K562 (cell line): ENCODE data around the gene ZNHIT3. TPM values are rescaled to one million over a fixed set of nuclear protein-coding genes. Genes with fewer than 3 reads are reported as not detected.

Source experiments
- ATAC-seq: fragments of 200-7000 bp; cut with Tn5 transposase; 3 replicates; pipeline ENCODE4 v1.9.1; 2020; ENCODE audit warnings: moderate library complexity
- BruUV-seq: library from RNA; stranded (reverse); fragments of 400-500 nt; replicated peaks from 2 replicates; lab custom pipeline; 2021; lab: Mats Ljungman, UMichigan
- CTCF ChIA-PET: fragments of 300-600 bp; formaldehyde crosslinking; extraction: SDS; loops from one replicate; lab custom pipeline; 2021; ENCODE audit warnings: low intra/inter-chr PET ratio; lab: Yijun Ruan, JAX
- POLR2A ChIA-PET: fragments of 300-600, 350-650 bp; sonication (Branson Sonifier 250); formaldehyde crosslinking; extraction: SDS; loops from one replicate; lab custom pipeline; 2021; ENCODE audit warnings: antibody characterized with exemption, inconsistent platforms; lab: Yijun Ruan, JAX
- DNase-seq, 4 experiments: peaks; one replicate each; pipeline versions ENCODE4 v3.0.0 to v3.0.0-alpha.2; 2011 to 2018; ENCODE audit warnings: low spot score in 3 of 4, mixed read lengths in 3 of 4; ENCODE audit errors: extremely low read depth in 1 of 4
- FAIRE-seq: peaks from 2 replicates; lab custom pipeline; 2011; peaks lifted over from hg19 to GRCh38; lab: Jason Lieb, UNC
- H2AFZ ChIP-seq: 2 replicates; pipeline ENCODE4 v1.6.0; 2011; ENCODE audit warnings: low read depth, low read length, control low read depth, inconsistent platforms
- H3K27ac ChIP-seq: fragments of 200-600 bp; 3 replicates; pipeline ENCODE4 v1.8.0; 2011; ENCODE audit warnings: low read depth, mild to moderate bottlenecking, control low read depth, inconsistent platforms, low read length, moderate library complexity, mixed read lengths; ENCODE audit errors: extremely low read depth
- H3K27me3 ChIP-seq, 2 experiments: fragments of 300-600 bp in 1 of 2; 2 replicates in 1 of 2; 3 replicates in 1 of 2; pipeline versions ENCODE4 v1.6.0 to v1.8.0; 2011; ENCODE audit warnings: inconsistent platforms in 2 of 2, low read length in 2 of 2, mild to moderate bottlenecking in 1 of 2, mixed read lengths in 1 of 2, moderate library complexity in 1 of 2; ENCODE audit not compliant: control insufficient read depth in 2 of 2, insufficient read depth in 2 of 2
- H3K36me3 ChIP-seq: fragments of 300-600 bp; 3 replicates; pipeline ENCODE4 v1.8.0; 2011; ENCODE audit warnings: mild to moderate bottlenecking, low read length, inconsistent platforms; ENCODE audit not compliant: control insufficient read depth, insufficient read depth
- H3K4me1 ChIP-seq, 2 experiments: fragments of 200-600 bp in 1 of 2; replicated peaks in 1 of 2; 2 replicates in 1 of 2; 3 replicates in 1 of 2; pipeline versions ENCODE4 v1.5.1 to v1.8.0; 2011; ENCODE audit warnings: inconsistent platforms in 2 of 2, low read length in 2 of 2, mild to moderate bottlenecking in 1 of 2, mixed read lengths in 1 of 2, moderate library complexity in 1 of 2; ENCODE audit not compliant: control insufficient read depth in 2 of 2, insufficient read depth in 2 of 2
- H3K4me2 ChIP-seq: 2 replicates; pipeline ENCODE4 v1.6.1; 2011; ENCODE audit warnings: low read length, control low read depth, inconsistent platforms, mixed read lengths; ENCODE audit not compliant: insufficient read depth
- H3K4me3 ChIP-seq: fragments of 200-600 bp; sonication (generic), shearing (Covaris generic); 2 replicates; pipeline ENCODE4 v1.5.1; 2016; ENCODE audit warnings: control low read depth, inconsistent platforms
- H3K79me2 ChIP-seq: fragments of 200-600 bp; 3 replicates; pipeline ENCODE4 v1.8.0; 2011; ENCODE audit warnings: low read length, inconsistent platforms; ENCODE audit not compliant: control insufficient read depth, insufficient read depth
- H3K9ac ChIP-seq, 2 experiments: 2 replicates each; pipeline versions ENCODE4 v1.6.0 to v1.6.1; 2011; ENCODE audit warnings: low read depth in 2 of 2, low read length in 2 of 2, control low read depth in 1 of 2, inconsistent platforms in 1 of 2, mild to moderate bottlenecking in 1 of 2, mixed read lengths in 1 of 2; ENCODE audit not compliant: insufficient read depth in 1 of 2
- H3K9me1 ChIP-seq: one replicate; pipeline ENCODE4 v1.6.0; 2011; ENCODE audit warnings: inconsistent platforms, mild to moderate bottlenecking, low read length, moderate library complexity; ENCODE audit not compliant: control insufficient read depth, insufficient read depth
- H3K9me3 ChIP-seq: replicated peaks from 2 replicates; pipeline ENCODE4 v1.5.1; 2011; ENCODE audit warnings: low read depth, low read length, inconsistent platforms; ENCODE audit not compliant: control insufficient read depth, insufficient read depth
- H4K20me1 ChIP-seq: replicated peaks from 2 replicates; pipeline ENCODE4 v1.6.1; 2011; ENCODE audit warnings: low read length, inconsistent platforms, mixed read lengths; ENCODE audit not compliant: control insufficient read depth, insufficient read depth
- FOXJ2 ChIP-seq: fragments of 200-800 bp; sonication (Bioruptor generic); IDR thresholded peaks from 2 replicates; pipeline ENCODE4 v1.6.1; 2016; ENCODE audit warnings: missing genetic modification characterization, missing compliant biosample characterization
- GABPB1 ChIP-seq: sonication (generic); formaldehyde crosslinking; IDR thresholded peaks from 2 replicates; pipeline ENCODE4 v1.8.0; 2022; ENCODE audit warnings: mild to moderate bottlenecking, missing genetic modification reagents
- HSF4 ChIP-seq: fragments of 250-450 bp; sonication (Bioruptor Pico); IDR thresholded peaks from 2 replicates; pipeline ENCODE4 v2.1.2; 2022; ENCODE audit warnings: mild to moderate bottlenecking, moderate library complexity, borderline replicate concordance
- RBM22 ChIP-seq: fragments of 200-400 bp; formaldehyde crosslinking; IDR thresholded peaks from 2 replicates; pipeline ENCODE4 v1.6.1; 2018; ENCODE audit warnings: low read length, low read depth; ENCODE audit not compliant: poor library complexity, severe bottlenecking
- RFX7 ChIP-seq: fragments of 250-450 bp; sonication (Bioruptor Pico); IDR thresholded peaks from 2 replicates; pipeline ENCODE4 v1.5.1; 2021; ENCODE audit warnings: mild to moderate bottlenecking
- SETDB1 ChIP-seq: IDR thresholded peaks from one replicate; pipeline ENCODE4 v1.6.1; 2012; ENCODE audit warnings: low read length, control low read depth, inconsistent platforms
- SREBF1 ChIP-seq: fragments of 150-350 bp; IDR thresholded peaks from 2 replicates; pipeline ENCODE4 v1.6.1; 2014; ENCODE audit warnings: antibody characterized with exemption, low read depth, low read length, borderline replicate concordance
- TEAD4 ChIP-seq, 2 experiments: sonication (generic) in 1 of 2; formaldehyde crosslinking in 1 of 2; IDR thresholded peaks; 2 replicates each; pipeline versions ENCODE4 v1.6.1 to v1.8.0; 2012 to 2022; ENCODE audit warnings: borderline replicate concordance in 1 of 2, inconsistent platforms in 1 of 2, low read length in 1 of 2, mild to moderate bottlenecking in 1 of 2, missing genetic modification reagents in 1 of 2
- WHSC1 ChIP-seq: IDR thresholded peaks from one replicate; pipeline ENCODE4 v1.6.1; 2012; ENCODE audit warnings: low read length, control low read depth, inconsistent platforms
- ZFP91 ChIP-seq: sonication (generic); formaldehyde crosslinking; IDR thresholded peaks from 2 replicates; pipeline ENCODE4 v1.8.0; 2022; ENCODE audit warnings: mild to moderate bottlenecking, missing genetic modification reagents
- ZNF175 ChIP-seq: fragments of 200-800 bp; sonication (Bioruptor generic); IDR thresholded peaks from 2 replicates; pipeline ENCODE4 v1.6.1; 2016; ENCODE audit warnings: low read depth, mild to moderate bottlenecking, missing genetic modification characterization, missing compliant biosample characterization
- ZNF311 ChIP-seq: fragments of 250-450 bp; sonication (Bioruptor Pico); IDR thresholded peaks from 2 replicates; pipeline ENCODE4 v1.4.0; 2020; ENCODE audit warnings: mild to moderate bottlenecking, moderate library complexity
- ZNF586 ChIP-seq: fragments of 450-650 bp; formaldehyde crosslinking; conservative IDR thresholded peaks from 2 replicates; pipeline ENCODE4 v1.4.0; 2020; ENCODE audit warnings: mild to moderate bottlenecking, moderate library complexity
- ZNF589 ChIP-seq: fragments of 200-800 bp; sonication (Bioruptor generic); IDR thresholded peaks from 2 replicates; pipeline ENCODE4 v1.6.1; 2016; ENCODE audit warnings: low read depth, missing genetic modification characterization, missing compliant biosample characterization
- WGBS: fragments of 100-300 bp; shearing (Covaris generic); methylation state at CpG from one replicate; pipeline ENCODE4 v1.1.6; 2016; ENCODE audit warnings: low coverage, mixed read lengths; ENCODE audit not compliant: insufficient coverage; ENCODE audit errors: missing lambda C conversion rate; 5-methylcytosine and 5-hydroxymethylcytosine counted together
- in situ Hi-C: fragments of 300-500 bp; cut with MboI; formaldehyde crosslinking; loops from 4 replicates; pipeline ENCODE4 v1.15.0; 2018; ENCODE audit warnings: inconsistent platforms, mixed read lengths
- intact Hi-C: fragments of 100-400 bp; cut with micrococcal nuclease; formaldehyde crosslinking; loops from 2 replicates; pipeline ENCODE4 v1.14.2; 2022
- polyA plus RNA-seq, 8 experiments: library from polyadenylated mRNA; depleted of rRNA in 4 of 8; stranded (reverse) in 5 of 8; unstranded in 3 of 8; fragments of >200 nt; fragmentation: Nextera tagmentation in 2 of 8; fragmentation: Illumina TruSeq in 1 of 8; extraction: Ambion mirVana in 2 of 8; extraction: Trizol in 1 of 8; gene quantifications; 2 replicates each; pipeline versions ENCODE4 v1.2.1 to v1.2.3, GENCODE V29; 2011 to 2014; ENCODE audit warnings: inconsistent platforms in 1 of 8, missing spikeins in 1 of 8
- total RNA-seq, 7 experiments: library from RNA; depleted of rRNA in 6 of 7; stranded (reverse); fragments of >200 nt in 6 of 7; fragmentation: Illumina TruSeq in 2 of 7; extraction: Trizol in 2 of 7; gene quantifications; 2 replicates each; pipeline versions ENCODE4 v1.2.1 to v1.2.3, GENCODE V29; 2011 to 2021; ENCODE audit warnings: low replicate concordance in 1 of 7

Gene ZNHIT3
- total and polyA plus RNA-seq, 9 of the 15 experiments (the other 6 are each of a cell fraction or from before 2014, with no cell fraction given): 45.0 to 300 (median 88.4) TPM

GRCh38 chr17:36461330-36462110, 25.0 kb upstream of the ZNHIT3 start (continued):
- no peak for TF ChIP-seq FOXJ2
- TF ChIP-seq, all 486 proteins: peak for 0

GRCh38 chr17:36463916-36464764, 22.3 kb upstream of the ZNHIT3 start:
- no peaks in the 10 kb centered on the region for H3K9me3 ChIP-seq
- CTCF ChIA-PET: no interaction called here
- FAIRE-seq (no peak), ATAC-seq (peak; percentile 100), DNase-seq (peak; percentile 88 to 95 (median 93))
- H3K36me3 ChIP-seq: no peaks in the 10 kb centered on the region
- peaks cover 0 to 12% of the 10 kb centered on the region in 2 experiments; a peak in 2 of 5 replicates for H3K4me1 ChIP-seq
- no peak overlapping the region for H3K27ac ChIP-seq
- H3K27me3 ChIP-seq: peaks cover 5 to 56% of the 10 kb centered on the region in 2 experiments
- no peak overlapping the region for H3K4me2 ChIP-seq
- in situ Hi-C loops: loop anchor here (25.0 kb wide), 1 partner anchor 102 kb away; no protein-coding TSS in a partner anchor
- no TSS peak for BruUV-seq
- H2AFZ ChIP-seq: no peak overlapping the region
- intact Hi-C loops: no loop called here
- 9% methylated on average over 30 of the region's 54 CpGs for WGBS
- H3K9ac ChIP-seq: no peak overlapping the region
- H3K4me3 ChIP-seq: no peak overlapping the region
- no peaks in the 10 kb centered on the region for H3K79me2 ChIP-seq
- peaks cover 4% of the 10 kb centered on the region for H3K9me1 ChIP-seq
- POLR2A ChIA-PET: interaction anchor here (1.1 kb wide), 1 partner anchor 22 kb away, joined by 4 read pairs; the partner anchor contains the start of gene ZNHIT3
- H4K20me1 ChIP-seq: peaks cover 10% of the 10 kb centered on the region; the same call in 1 of the 2 replicates
- no peak for TF ChIP-seq ZNF175 (CRISPR knock-in tag)
- no peak for TF ChIP-seq ZNF586 (CRISPR knock-in tag)
- no peak for TF ChIP-seq ZNF311 (CRISPR knock-in tag)
- 0 out of 2 replicates have a peak, but pooled peaks have one; percentile 44 for TF ChIP-seq ZNF589 (CRISPR knock-in tag)
- no peak for TF ChIP-seq SETDB1
- TF ChIP-seq RBM22: no peak
- no peak for TF ChIP-seq WHSC1
- no peak for TF ChIP-seq TEAD4 (IDR thresholded peaks at IDR 0.05; ENCODE audit: low read length)
- TF ChIP-seq TEAD4 (CRISPR knock-in tag; IDR thresholded peaks at IDR 0.05; ENCODE audit: borderline replicate concordance): no peak
- TF ChIP-seq SREBF1: no peak
- TF ChIP-seq RFX7 (CRISPR knock-in tag): no peak
- no peak for TF ChIP-seq HSF4
- TF ChIP-seq GABPB1 (CRISPR knock-in tag): 0 out of 2 replicates have a peak, but pooled peaks have one; percentile 27
- TF ChIP-seq ZFP91 (CRISPR knock-in tag): no peak
